ENCODE results near the gene LYPD1.

The LYPD1 gene

GRCh38 chr2:132691556-132691955 is 21.6 kb upstream of the LYPD1 start:
- Histone ChIP-seq H3K4me3 (ENCODE audit: low read length) (no peak overlapping the region), H3K27ac (ENCODE audit: low read length) (no peak overlapping the region), H3K36me3 (ENCODE audit: control insufficient read depth, insufficient read depth, low read length) (no peaks in the 10 kb centered on the region), H3K9me3 (ENCODE audit: control insufficient read depth, insufficient read depth, low read length) (no peaks in the 10 kb centered on the region), H3K4me1 (ENCODE audit: control insufficient read depth, insufficient read depth, low read length) (no peaks in the 10 kb centered on the region), H3K27me3 (ENCODE audit: control insufficient read depth, insufficient read depth, low read length) (no peaks in the 10 kb centered on the region)
- DNase-seq (ENCODE audit: low read depth, low spot score), result no peak
- no CpG with 5 or more reads among the region's 4 CpGs for WGBS (ENCODE audit: insufficient coverage, insufficient read length)

GRCh38 chr2:132690664-132691303 is 20.8 kb upstream of the LYPD1 start:
- no CpG with 5 or more reads among the region's 1 CpG for WGBS (ENCODE audit: insufficient coverage, insufficient read length)
- H3K27ac ChIP-seq (ENCODE audit: low read length), result no peak overlapping the region
- no peak for DNase-seq (ENCODE audit: low read depth, low spot score)

GRCh38 chr2:132681766-132682165 is 11.8 kb upstream of the LYPD1 start:
- H3K9me3 ChIP-seq (ENCODE audit: control insufficient read depth, insufficient read depth, low read length), result no peaks in the 10 kb centered on the region
- no peaks in the 10 kb centered on the region for H3K27me3 ChIP-seq (ENCODE audit: control insufficient read depth, insufficient read depth, low read length)
- WGBS (ENCODE audit: insufficient coverage, insufficient read length), result no CpG with 5 or more reads among the region's 1 CpG
- H3K27ac ChIP-seq (ENCODE audit: low read length), result no peak overlapping the region
- H3K4me1 ChIP-seq (ENCODE audit: control insufficient read depth, insufficient read depth, low read length), result no peaks in the 10 kb centered on the region
- H3K4me3 ChIP-seq (ENCODE audit: low read length), result no peak overlapping the region
- no peak for DNase-seq (ENCODE audit: low read depth, low spot score)
- H3K36me3 ChIP-seq (ENCODE audit: control insufficient read depth, insufficient read depth, low read length), result no peaks in the 10 kb centered on the region

More at GRCh38 chr2:132690664-132691303, 20.8 kb upstream of the LYPD1 start:
- H3K27me3 ChIP-seq (ENCODE audit: control insufficient read depth, insufficient read depth, low read length), result no peaks in the 10 kb centered on the region
- H3K9me3 ChIP-seq (ENCODE audit: control insufficient read depth, insufficient read depth, low read length), result no peaks in the 10 kb centered on the region
- no peaks in the 10 kb centered on the region for H3K4me1 ChIP-seq (ENCODE audit: control insufficient read depth, insufficient read depth, low read length)
- no peak overlapping the region for H3K4me3 ChIP-seq (ENCODE audit: low read length)
- H3K36me3 ChIP-seq (ENCODE audit: control insufficient read depth, insufficient read depth, low read length), result no peaks in the 10 kb centered on the region

DNA sequence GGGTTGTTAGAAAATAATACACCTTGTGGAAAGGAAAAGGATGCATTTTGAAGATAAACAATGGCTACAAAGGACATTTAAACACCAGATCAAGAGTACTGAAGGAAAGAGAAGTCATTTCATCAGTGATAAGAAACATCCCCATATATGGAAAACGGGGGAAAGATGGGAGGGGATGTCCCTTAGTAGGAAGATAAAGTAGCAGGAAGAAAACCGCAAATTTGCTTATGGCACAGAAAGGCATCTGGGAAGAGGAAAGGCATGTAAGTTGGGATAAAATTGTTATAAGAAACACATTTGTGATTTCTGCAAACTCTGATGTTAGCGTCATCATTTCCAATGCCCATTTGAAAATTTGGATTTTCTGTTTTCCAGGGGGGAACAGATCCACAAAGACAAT is 10.5 kb upstream of the LYPD1 start:
- no peaks in the 10 kb centered on the region for H3K27me3 ChIP-seq (ENCODE audit: control insufficient read depth, insufficient read depth, low read length)
- no peaks in the 10 kb centered on the region for H3K36me3 ChIP-seq (ENCODE audit: control insufficient read depth, insufficient read depth, low read length)
- WGBS (ENCODE audit: insufficient coverage, insufficient read length), result no CpG with 5 or more reads among the region's 3 CpGs
- no peak overlapping the region for H3K4me3 ChIP-seq (ENCODE audit: low read length)
- H3K27ac ChIP-seq (ENCODE audit: low read length), result no peak overlapping the region
- no peaks in the 10 kb centered on the region for H3K4me1 ChIP-seq (ENCODE audit: control insufficient read depth, insufficient read depth, low read length)
- DNase-seq (ENCODE audit: low read depth, low spot score), result no peak
- H3K9me3 ChIP-seq (ENCODE audit: control insufficient read depth, insufficient read depth, low read length), result no peaks in the 10 kb centered on the region

GRCh38 chr2:132678483-132678882 is 8.5 kb upstream of the LYPD1 start:
- no peak overlapping the region for H3K4me3 ChIP-seq (ENCODE audit: low read length)
- no peak for DNase-seq (ENCODE audit: low read depth, low spot score)
- no peaks in the 10 kb centered on the region for H3K9me3 ChIP-seq (ENCODE audit: control insufficient read depth, insufficient read depth, low read length)
- no peaks in the 10 kb centered on the region for H3K4me1 ChIP-seq (ENCODE audit: control insufficient read depth, insufficient read depth, low read length)
- no peaks in the 10 kb centered on the region for H3K36me3 ChIP-seq (ENCODE audit: control insufficient read depth, insufficient read depth, low read length)
- H3K27me3 ChIP-seq (ENCODE audit: control insufficient read depth, insufficient read depth, low read length), result no peaks in the 10 kb centered on the region
- no CpG with 5 or more reads among the region's 2 CpGs for WGBS (ENCODE audit: insufficient coverage, insufficient read length)
- H3K27ac ChIP-seq (ENCODE audit: low read length), result no peak overlapping the region

- no peak overlapping the region for H3K4me3 ChIP-seq (ENCODE audit: low read length)
- no peak for DNase-seq (ENCODE audit: low read depth, low spot score)
- H3K9me3 ChIP-seq (ENCODE audit: control insufficient read depth, insufficient read depth, low read length), result no peaks in the 10 kb centered on the region
- no peaks in the 10 kb centered on the region for H3K36me3 ChIP-seq (ENCODE audit: control insufficient read depth, insufficient read depth, low read length)
- H3K27ac ChIP-seq (ENCODE audit: low read length), result no peak overlapping the region
- no CpG with 5 or more reads among the region's 5 CpGs for WGBS (ENCODE audit: insufficient coverage, insufficient read length)
- H3K4me1 ChIP-seq (ENCODE audit: control insufficient read depth, insufficient read depth, low read length), result no peaks in the 10 kb centered on the region
- H3K27me3 ChIP-seq (ENCODE audit: control insufficient read depth, insufficient read depth, low read length), result no peaks in the 10 kb centered on the region
These were observed 7.7 kb upstream of the LYPD1 start for GRCh38 chr2:132677661-132678060.

DNA sequence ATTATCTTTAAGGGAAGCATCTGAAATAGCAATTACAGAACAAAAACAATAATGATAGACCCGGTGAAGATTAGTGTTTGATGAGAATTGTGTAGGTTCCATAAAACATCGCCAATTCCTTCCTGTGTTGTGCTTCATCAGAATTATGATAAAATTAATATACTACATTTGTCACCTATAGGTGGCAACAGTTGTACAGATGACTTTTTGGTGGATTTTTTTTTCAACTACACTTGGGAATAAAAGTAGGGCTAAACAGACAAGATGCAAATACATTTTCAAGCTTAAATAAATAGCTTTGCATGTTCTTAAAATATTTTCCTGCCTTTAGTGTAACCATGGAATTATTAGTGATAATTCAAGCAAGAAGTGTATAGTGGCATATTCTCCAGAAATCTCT is 7.0 kb upstream of the LYPD1 start:
- Histone ChIP-seq H3K27me3 (ENCODE audit: control insufficient read depth, insufficient read depth, low read length) (no peaks in the 10 kb centered on the region), H3K9me3 (ENCODE audit: control insufficient read depth, insufficient read depth, low read length) (no peaks in the 10 kb centered on the region), H3K36me3 (ENCODE audit: control insufficient read depth, insufficient read depth, low read length) (no peaks in the 10 kb centered on the region), H3K4me3 (ENCODE audit: low read length) (no peak overlapping the region), H3K27ac (ENCODE audit: low read length) (no peak overlapping the region), H3K4me1 (ENCODE audit: control insufficient read depth, insufficient read depth, low read length) (no peaks in the 10 kb centered on the region)
- no CpG with 5 or more reads among the region's 2 CpGs for whole genome bisulfite sequencing (ENCODE audit: insufficient coverage, insufficient read length)
- no peak for DNase-seq (ENCODE audit: low read depth, low spot score)

- H3K36me3 ChIP-seq (ENCODE audit: control insufficient read depth, insufficient read depth, low read length), result no peaks in the 10 kb centered on the region
- H3K4me3 ChIP-seq (ENCODE audit: low read length), result peak overlapping the region; percentile 65; the same call in 1 of the 2 replicates
- 0 out of 2 replicates have a peak, but pooled peaks cover 2% of the 10 kb centered on the region for H3K4me1 ChIP-seq (ENCODE audit: control insufficient read depth, insufficient read depth, low read length)
- H3K9me3 ChIP-seq (ENCODE audit: control insufficient read depth, insufficient read depth, low read length), result no peaks in the 10 kb centered on the region
- H3K27me3 ChIP-seq (ENCODE audit: control insufficient read depth, insufficient read depth, low read length), result peaks cover 14% of the 10 kb centered on the region
- no peak for DNase-seq (ENCODE audit: low read depth, low spot score)
- no CpG with 5 or more reads among the region's 23 CpGs for WGBS (ENCODE audit: insufficient coverage, insufficient read length)
- no peak overlapping the region for H3K27ac ChIP-seq (ENCODE audit: low read length)
These were observed 1.3 kb upstream of the LYPD1 start for GRCh38 chr2:132671151-132671835.

DNA sequence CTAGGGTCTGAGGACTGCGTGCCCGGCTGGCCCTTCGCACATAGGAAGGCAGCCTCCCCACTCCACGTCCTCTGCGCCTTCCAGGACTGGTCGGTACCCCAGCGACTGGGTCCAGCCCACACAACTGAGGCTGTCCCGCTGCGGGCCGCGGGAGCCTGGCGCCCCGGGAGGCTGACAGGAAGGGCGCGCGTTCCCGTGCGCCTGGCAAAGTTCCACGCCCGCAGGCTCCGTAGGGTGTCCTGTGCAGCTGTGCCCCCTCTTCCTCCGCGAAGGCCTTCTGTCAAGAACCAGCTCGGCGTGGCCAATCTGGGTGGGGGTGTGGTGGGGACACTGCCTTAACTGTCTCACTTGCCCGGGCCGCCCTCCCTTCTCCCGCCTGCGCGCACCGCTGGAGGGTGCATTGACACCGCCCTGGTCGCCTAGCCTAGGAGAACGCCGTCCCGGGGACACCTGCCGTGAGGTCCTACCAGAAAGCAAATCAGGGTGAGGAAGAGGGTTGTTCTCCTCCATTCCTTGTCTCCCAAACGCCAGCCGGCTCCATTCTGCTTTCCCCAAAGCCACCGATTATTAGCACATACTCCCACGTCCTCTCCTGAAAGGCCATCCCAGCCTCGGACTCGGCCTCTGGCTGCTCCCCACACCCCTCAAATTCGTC is 618 bp upstream of the LYPD1 start:
- H3K4me3 ChIP-seq (ENCODE audit: low read length), result peak overlapping the region; percentile 65; the same call in 1 of the 2 replicates
- no peaks in the 10 kb centered on the region for H3K9me3 ChIP-seq (ENCODE audit: control insufficient read depth, insufficient read depth, low read length)
- H3K27ac ChIP-seq (ENCODE audit: low read length), result no peak overlapping the region
- DNase-seq (ENCODE audit: low read depth, low spot score), result no peak
- peaks cover 14% of the 10 kb centered on the region for H3K27me3 ChIP-seq (ENCODE audit: control insufficient read depth, insufficient read depth, low read length)
- no peaks in the 10 kb centered on the region for H3K36me3 ChIP-seq (ENCODE audit: control insufficient read depth, insufficient read depth, low read length)
- WGBS (ENCODE audit: insufficient coverage, insufficient read length), result no CpG with 5 or more reads among the region's 44 CpGs
- H3K4me1 ChIP-seq (ENCODE audit: control insufficient read depth, insufficient read depth, low read length), result 0 out of 2 replicates have a peak, but pooled peaks cover 2% of the 10 kb centered on the region

GRCh38 chr2:132668987-132669907 is 758 bp downstream of the LYPD1 start:
- no CpG with 5 or more reads among the region's 80 CpGs for WGBS (ENCODE audit: insufficient coverage, insufficient read length)
- H3K36me3 ChIP-seq (ENCODE audit: control insufficient read depth, insufficient read depth, low read length), result no peaks in the 10 kb centered on the region
- H3K4me1 ChIP-seq (ENCODE audit: control insufficient read depth, insufficient read depth, low read length), result 0 out of 2 replicates have a peak, but pooled peaks cover 2% of the 10 kb centered on the region
- H3K27me3 ChIP-seq (ENCODE audit: control insufficient read depth, insufficient read depth, low read length), result peaks cover 14% of the 10 kb centered on the region
- peak overlapping the region; percentile 65; the same call in 1 of the 2 replicates for H3K4me3 ChIP-seq (ENCODE audit: low read length)
- H3K9me3 ChIP-seq (ENCODE audit: control insufficient read depth, insufficient read depth, low read length), result no peaks in the 10 kb centered on the region
- no peak overlapping the region for H3K27ac ChIP-seq (ENCODE audit: low read length)
- no peak for DNase-seq (ENCODE audit: low read depth, low spot score)
